ENCODE measurements around the gene SLC36A1. TPM values are rescaled to one million over a fixed set of nuclear protein-coding genes. Genes with fewer than 3 reads are reported as not detected.

The SLC36A1 gene
- 4.6 and 12.1 TPM in 2 replicates for total RNA-seq

GRCh38 chr5:151447174-151448037, at the start of gene SLC36A1:
Gene SLC36A1 (plus strand): TSS chr5:151447603. CDS start chr5:151458793, 11,190 bp downstream.

Other genes with a start within 250 kb of the SLC36A1 start
- gene CCDC69, start 223.5 kb upstream of the SLC36A1 start, total RNA-seq, result 6.3 and 9.4 TPM in 2 replicates
- 20.7 and 25.1 TPM in 2 replicates for gene GM2A, start 194.4 kb upstream of the SLC36A1 start, total RNA-seq
- not detected in 2 replicates for gene SLC36A3, start 143.8 kb upstream of the SLC36A1 start, total RNA-seq
- gene SLC36A2, start 100.0 kb upstream of the SLC36A1 start, total RNA-seq, result not detected in 2 replicates
- gene FAT2, start 143.7 kb downstream of the SLC36A1 start, total RNA-seq, result under 0.01 TPM in 1 of 2 replicates, not detected in the other
- gene SPARC, start 239.3 kb downstream of the SLC36A1 start, total RNA-seq, result 1,768 and 1,842 TPM in 2 replicates

Data from myometrial cell (primary cell).